Stomach smooth muscle (tissue), 2 donors: ENCODE data around the gene FAM20C.
"Not testable (repeated sequence)": the region's sequence is repeated elsewhere in the genome, so short reads cannot be mapped to it uniquely, and the experiment has no call there.

ENCODE experiments used
- H3K27ac ChIP-seq: one replicate; pipeline ENCODE4 v1.7.0; 2013; ENCODE audit warnings: mild to moderate bottlenecking, low read length, inconsistent platforms
- H3K27me3 ChIP-seq, 2 donors: one replicate each; pipeline ENCODE4 v1.7.0; 2013; ENCODE audit warnings: low read length in 2 of 2; ENCODE audit not compliant: insufficient read depth in 2 of 2, control insufficient read depth in 1 of 2
- H3K36me3 ChIP-seq, 2 donors: one replicate each; pipeline ENCODE4 v1.7.0; 2013; ENCODE audit warnings: low read length in 2 of 2; ENCODE audit not compliant: control insufficient read depth in 2 of 2, insufficient read depth in 2 of 2
- H3K4me1 ChIP-seq: one replicate; pipeline ENCODE4 v1.7.0; 2013; ENCODE audit warnings: low read length; ENCODE audit not compliant: control insufficient read depth, insufficient read depth
- H3K4me3 ChIP-seq, 2 donors: one replicate each; pipeline ENCODE4 v1.7.0; 2013; ENCODE audit warnings: low read length in 2 of 2
- H3K9ac ChIP-seq, 2 donors: one replicate each; pipeline ENCODE4 v1.7.0; 2013; ENCODE audit warnings: low read length in 2 of 2, mild to moderate bottlenecking in 1 of 2
- H3K9me3 ChIP-seq, 2 donors: one replicate each; pipeline ENCODE4 v1.7.0; 2013; ENCODE audit warnings: low read length in 2 of 2; ENCODE audit not compliant: control insufficient read depth in 2 of 2
- donor health status: healthy.
- donor health status: Pancreatic carcinoma.

The FAM20C gene

GRCh38 chr7:240146-240676 lies 47.8 kb downstream of the FAM20C start:
- H3K9me3 ChIP-seq: no peaks in the 10 kb centered on the region
- no peak overlapping the region for H3K4me3 ChIP-seq
- no peak overlapping the region for H3K9ac ChIP-seq
- no peak overlapping the region for H3K27ac ChIP-seq
- peaks cover 25% of the 10 kb centered on the region for H3K4me1 ChIP-seq
- peaks cover 0 to 7% of the 10 kb centered on the region in 2 donors for H3K36me3 ChIP-seq
- H3K27me3 ChIP-seq: no peaks in the 10 kb centered on the region

GRCh38 chr7:240887-241421 lies 48.6 kb downstream of the FAM20C start:
- Histone ChIP-seq H3K9me3 (no peaks in the 10 kb centered on the region), H3K27ac (no peak overlapping the region), H3K4me1 (peaks cover 18% of the 10 kb centered on the region), H3K36me3 (peaks cover 0 to 7% of the 10 kb centered on the region in 2 donors), H3K4me3 (no peak overlapping the region), H3K27me3 (no peaks in the 10 kb centered on the region), H3K9ac (no peak overlapping the region)

GRCh38 chr7:241513-241912 lies 49.1 kb downstream of the FAM20C start:
- Histone ChIP-seq H3K4me3 (no peak overlapping the region), H3K9ac (no peak overlapping the region), H3K36me3 (peaks cover 3 to 7% of the 10 kb centered on the region in 2 donors), H3K27ac (no peak overlapping the region), H3K9me3 (no peaks in the 10 kb centered on the region), H3K4me1 (peaks cover 12% of the 10 kb centered on the region), H3K27me3 (no peaks in the 10 kb centered on the region)

- H3K4me1 ChIP-seq, H3K4me3 ChIP-seq, H3K27ac ChIP-seq, H3K9me3 ChIP-seq, H3K27me3 ChIP-seq, H3K36me3 ChIP-seq, H3K9ac ChIP-seq: not testable (repeated sequence)
Measured at GRCh38 chr7:242826-243579, 50.6 kb downstream of the FAM20C start.

GRCh38 chr7:243580-243978 lies 51.2 kb downstream of the FAM20C start:
- not testable (repeated sequence) for H3K9ac ChIP-seq, H3K36me3 ChIP-seq, H3K4me1 ChIP-seq, H3K9me3 ChIP-seq, H3K4me3 ChIP-seq, H3K27ac ChIP-seq, H3K27me3 ChIP-seq

GRCh38 chr7:244974-245373 lies 52.6 kb downstream of the FAM20C start:
- no peaks in the 10 kb centered on the region for H3K27me3 ChIP-seq
- peaks cover 5% of the 10 kb centered on the region for H3K4me1 ChIP-seq
- no peaks in the 10 kb centered on the region for H3K9me3 ChIP-seq
- no peak overlapping the region for H3K27ac ChIP-seq
- H3K9ac ChIP-seq: no peak overlapping the region
- peaks cover 20% of the 10 kb centered on the region in 2 donors for H3K36me3 ChIP-seq
- no peak overlapping the region for H3K4me3 ChIP-seq

- Histone ChIP-seq H3K9ac (no peak overlapping the region), H3K36me3 (peaks cover 20 to 25% of the 10 kb centered on the region in 2 donors), H3K27ac (no peak overlapping the region), H3K9me3 (no peaks in the 10 kb centered on the region), H3K4me3 (no peak overlapping the region), H3K27me3 (no peaks in the 10 kb centered on the region), H3K4me1 (peaks cover 4% of the 10 kb centered on the region)
Measured at GRCh38 chr7:245574-246295, 53.4 kb downstream of the FAM20C start.

- Histone ChIP-seq H3K27me3 (no peaks in the 10 kb centered on the region), H3K9me3 (no peaks in the 10 kb centered on the region), H3K9ac (no peak overlapping the region), H3K4me1 (no peaks in the 10 kb centered on the region), H3K27ac (no peak overlapping the region), H3K36me3 (peaks cover 21 to 27% of the 10 kb centered on the region in 2 donors), H3K4me3 (no peak overlapping the region)
Measured at GRCh38 chr7:246451-246850, 54.1 kb downstream of the FAM20C start.

- peaks cover 28 to 32% of the 10 kb centered on the region in 2 donors for H3K36me3 ChIP-seq
Measured at GRCh38 chr7:247181-247580, 54.8 kb downstream of the FAM20C start.

GRCh38 chr7:247636-248035 lies 55.3 kb downstream of the FAM20C start:
- Histone ChIP-seq H3K9ac (no peak overlapping the region), H3K9me3 (no peaks in the 10 kb centered on the region), H3K27ac (no peak overlapping the region), H3K4me3 (no peak overlapping the region), H3K27me3 (no peaks in the 10 kb centered on the region), H3K4me1 (no peaks in the 10 kb centered on the region), H3K36me3 (peaks cover 32 to 36% of the 10 kb centered on the region in 2 donors)

More at GRCh38 chr7:247181-247580, 54.8 kb downstream of the FAM20C start:
- Histone ChIP-seq H3K9ac (no peak overlapping the region), H3K4me3 (no peak overlapping the region), H3K27ac (no peak overlapping the region), H3K27me3 (no peaks in the 10 kb centered on the region), H3K4me1 (no peaks in the 10 kb centered on the region), H3K9me3 (no peaks in the 10 kb centered on the region)
